Natural killer cell treated with Interleukin-12 subunit alpha and Interleukin-12 subunit beta and Interleukin-15 and Interleukin-18, amount 100 ng/mL, for 72 hours (primary cell): ENCODE results near the gene BMP3. TPM values are rescaled to one million over a fixed set of nuclear protein-coding genes. Genes with fewer than 3 reads are reported as not detected.

Experiments
- ATAC-seq, 2 donors: fragments of 150-1000 bp; cut with Tn5 transposase in 1 of 2; sonication (Bioruptor Pico), chemical (Tn5 transposase) in 1 of 2; 2 replicates each; pipeline ENCODE4 v1.10.0; 2021
- DNase-seq: peaks from one replicate; pipeline ENCODE4 v3.0.0; 2022; ENCODE audit warnings: low spot score
- H3K27ac Mint-ChIP-seq, 2 donors: 1 replicate in 1 of 2; 2 replicates in 1 of 2; pipeline ENCODE4 v1.8.0; 2022; ENCODE audit warnings: mixed read lengths in 2 of 2, mild to moderate bottlenecking in 1 of 2, moderate library complexity in 1 of 2
- H3K27me3 Mint-ChIP-seq, 2 donors: 1 replicate in 1 of 2; 2 replicates in 1 of 2; pipeline ENCODE4 v1.8.0; 2022; ENCODE audit warnings: mixed read lengths in 2 of 2
- H3K36me3 Mint-ChIP-seq: one replicate; pipeline ENCODE4 v1.8.0; 2022; ENCODE audit warnings: mixed read lengths
- H3K4me1 Mint-ChIP-seq, 2 donors: 1 replicate in 1 of 2; 2 replicates in 1 of 2; pipeline ENCODE4 v1.8.0; 2022; ENCODE audit warnings: low read depth in 2 of 2, mixed read lengths in 2 of 2, mild to moderate bottlenecking in 1 of 2
- H3K4me3 Mint-ChIP-seq: one replicate; pipeline ENCODE4 v1.8.0; 2022; ENCODE audit warnings: mixed read lengths
- H3K9me3 Mint-ChIP-seq: 2 replicates; pipeline ENCODE4 v1.8.0; 2022; ENCODE audit warnings: mixed read lengths
- total RNA-seq, 2 donors: library from RNA; stranded (reverse); gene quantifications; one replicate each; pipeline ENCODE4 v1.2.3, GENCODE V29; 2022

The BMP3 gene
- total RNA-seq, 2 donors from 2014 or later: 0.08 TPM; not detected in 1

- peaks cover 0 to 4% of the 10 kb centered on the region in 2 donors for H3K27me3 Mint-ChIP-seq
- DNase-seq (no peak), ATAC-seq (no peak)
- H3K4me3 Mint-ChIP-seq: no peak overlapping the region
- H3K36me3 Mint-ChIP-seq: no peaks in the 10 kb centered on the region
- H3K9me3 Mint-ChIP-seq: no peaks in the 10 kb centered on the region
- H3K27ac Mint-ChIP-seq: no peak overlapping the region
- H3K4me1 Mint-ChIP-seq: no peaks in the 10 kb centered on the region
These were observed 71.6 kb downstream of the BMP3 start for GRCh38 chr4:81102107-81102506.

GRCh38 chr4:81106150-81106549 is 75.6 kb downstream of the BMP3 start:
- peaks cover 0 to 7% of the 10 kb centered on the region in 2 donors for H3K27me3 Mint-ChIP-seq
- H3K36me3 Mint-ChIP-seq: no peaks in the 10 kb centered on the region
- H3K9me3 Mint-ChIP-seq: no peaks in the 10 kb centered on the region
- no peak overlapping the region for H3K27ac Mint-ChIP-seq
- no peak overlapping the region for H3K4me3 Mint-ChIP-seq
- DNase-seq (no peak), ATAC-seq (no peak)
- H3K4me1 Mint-ChIP-seq: no peaks in the 10 kb centered on the region

Other genes starting within 250 kb of the BMP3 start
- gene PRKG2, start 184.5 kb downstream of the BMP3 start, total RNA-seq: under 1 TPM; 0.10 to 0.33 TPM